Neural progenitor cell (in vitro differentiated cells): ENCODE measurements around the gene MAFF. TPM values are rescaled to one million over a fixed set of nuclear protein-coding genes. Genes with fewer than 3 reads are reported as not detected.

ENCODE experiments used
- DNase-seq: peaks from one replicate; pipeline ENCODE4 v3.0.0-alpha.2; 2016; ENCODE audit warnings: low spot score
- H2AFZ ChIP-seq: fragments of 200-600 bp; sonication (generic); replicated peaks from 2 replicates; pipeline ENCODE4 v1.6.1; 2016; ENCODE audit warnings: antibody characterized with exemption
- H3F3A ChIP-seq: fragments of 200-600 bp; sonication (generic); 2 replicates; pipeline ENCODE4 v1.6.1; 2016; ENCODE audit warnings: antibody characterized with exemption, low read depth
- H3K27ac ChIP-seq: fragments of 200-600 bp; sonication (generic); 2 replicates; pipeline ENCODE4 v1.5.1; 2016; ENCODE audit warnings: mild to moderate bottlenecking
- H3K27me3 ChIP-seq: fragments of 200-600 bp; sonication (generic); 2 replicates; pipeline ENCODE4 v1.6.1; 2016; ENCODE audit warnings: mild to moderate bottlenecking, moderate library complexity
- H3K36me3 ChIP-seq: fragments of 200-600 bp; sonication (generic); 2 replicates; pipeline ENCODE4 v1.5.1; 2016
- H3K4me1 ChIP-seq: fragments of 200-600 bp; sonication (generic); 2 replicates; pipeline ENCODE4 v1.6.1; 2016; ENCODE audit warnings: mixed run types
- H3K4me2 ChIP-seq: fragments of 200-600 bp; sonication (generic); 2 replicates; pipeline ENCODE4 v1.6.1; 2016
- H3K4me3 ChIP-seq: fragments of 200-600 bp; sonication (generic); 2 replicates; pipeline ENCODE4 v1.5.1; 2016
- H3K79me2 ChIP-seq: fragments of 200-600 bp; sonication (generic); 2 replicates; pipeline ENCODE4 v1.6.1; 2016; ENCODE audit warnings: low read depth
- H3K9ac ChIP-seq: fragments of 200-600 bp; sonication (generic); 2 replicates; pipeline ENCODE4 v1.6.1; 2016
- H3K9me3 ChIP-seq: fragments of 200-600 bp; sonication (generic); 2 replicates; pipeline ENCODE4 v1.5.1; 2016; ENCODE audit warnings: low read depth
- H4K20me1 ChIP-seq: fragments of 200-600 bp; sonication (generic); 2 replicates; pipeline ENCODE4 v1.6.1; 2016; ENCODE audit warnings: low read depth
- H3K27ac Mint-ChIP-seq: 3 replicates; pipeline ENCODE4 v1.8.0; 2021; ENCODE audit warnings: mixed read lengths
- H3K27me3 Mint-ChIP-seq: 2 replicates; pipeline ENCODE4 v1.8.0; 2022; ENCODE audit warnings: low read depth, mild to moderate bottlenecking, inconsistent platforms, moderate library complexity, mixed read lengths; ENCODE audit not compliant: insufficient read depth
- H3K36me3 Mint-ChIP-seq: 3 replicates; pipeline ENCODE4 v1.8.0; 2021; ENCODE audit warnings: mixed read lengths
- H3K4me1 Mint-ChIP-seq: 3 replicates; pipeline ENCODE4 v1.8.0; 2021; ENCODE audit warnings: mixed read lengths
- H3K4me3 Mint-ChIP-seq: 3 replicates; pipeline ENCODE4 v1.8.0; 2021; ENCODE audit warnings: mild to moderate bottlenecking, moderate library complexity, mixed read lengths
- H3K9me3 Mint-ChIP-seq: 3 replicates; pipeline ENCODE4 v1.8.0; 2020; ENCODE audit warnings: mixed read lengths
- EZH2 ChIP-seq: fragments of 200-600 bp; sonication (generic); IDR thresholded peaks from 2 replicates; pipeline ENCODE4 v1.6.1; 2017; ENCODE audit warnings: antibody characterized with exemption, mild to moderate bottlenecking, moderate library complexity
- EZH2phosphoT487 ChIP-seq: fragments of 200-600 bp; sonication (generic); IDR thresholded peaks from 2 replicates; pipeline ENCODE4 v1.6.1; 2017; ENCODE audit warnings: antibody characterized with exemption
- total RNA-seq: library from RNA; depleted of rRNA; stranded (reverse); fragments of >200 nt; gene quantifications from 2 replicates; pipeline ENCODE4 v1.2.3, GENCODE V29; 2015; ENCODE audit warnings: low replicate concordance
- TF ChIP-seq, protein P1 (sequence below): fragments of 200-600 bp; sonication (generic); IDR thresholded peaks from 2 replicates; pipeline ENCODE4 v1.5.1; 2017; ENCODE audit warnings: antibody characterized with exemption, mild to moderate bottlenecking

MAFF gene
- total RNA-seq, 1 donor from 2014 or later: 0.90 TPM

DNA sequence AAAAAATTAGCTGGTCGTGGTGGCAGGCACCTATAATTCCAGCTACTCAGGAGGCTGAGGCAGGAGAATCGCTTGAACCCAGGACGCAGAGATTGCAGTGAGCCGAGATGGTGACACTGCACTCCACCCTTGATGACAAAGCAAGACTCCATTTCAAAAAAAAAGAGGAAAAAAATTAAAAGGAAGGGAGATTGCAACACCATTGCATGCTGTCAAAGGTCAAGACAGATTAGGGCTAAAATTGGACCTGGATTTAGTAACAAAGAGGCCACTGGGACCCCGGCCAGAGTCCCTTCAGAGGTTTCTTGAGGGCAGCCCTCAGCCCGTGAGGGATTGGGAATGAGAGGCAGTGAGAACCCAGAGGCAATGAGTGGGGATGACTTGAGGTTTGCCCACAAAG lies 8.2 kb upstream of the MAFF start:
- Mint-ChIP-seq H3K27ac (no peak overlapping the region), H3K4me1 (peaks cover 6% of the 10 kb centered on the region), H3K27me3 (peaks cover 2% of the 10 kb centered on the region), H3K36me3 (no peaks in the 10 kb centered on the region), H3K9me3 (no peaks in the 10 kb centered on the region), H3K4me3 (no peak overlapping the region)
- Histone ChIP-seq H3K27ac (no peak overlapping the region), H4K20me1 (no peaks in the 10 kb centered on the region), H3K4me2 (no peak overlapping the region), H3K9ac (no peak overlapping the region), H3K4me3 (no peak overlapping the region), H2AFZ (no peak overlapping the region), H3K9me3 (no peaks in the 10 kb centered on the region), H3K4me1 (no peaks in the 10 kb centered on the region), H3K79me2 (no peaks in the 10 kb centered on the region), H3K27me3 (no peaks in the 10 kb centered on the region), H3F3A (no peaks in the 10 kb centered on the region), H3K36me3 (no peaks in the 10 kb centered on the region)
- no peak for DNase-seq
- TF ChIP-seq EZH2phosphoT487 (no peak), EZH2 (no peak)
- TF ChIP-seq, protein P1, sequence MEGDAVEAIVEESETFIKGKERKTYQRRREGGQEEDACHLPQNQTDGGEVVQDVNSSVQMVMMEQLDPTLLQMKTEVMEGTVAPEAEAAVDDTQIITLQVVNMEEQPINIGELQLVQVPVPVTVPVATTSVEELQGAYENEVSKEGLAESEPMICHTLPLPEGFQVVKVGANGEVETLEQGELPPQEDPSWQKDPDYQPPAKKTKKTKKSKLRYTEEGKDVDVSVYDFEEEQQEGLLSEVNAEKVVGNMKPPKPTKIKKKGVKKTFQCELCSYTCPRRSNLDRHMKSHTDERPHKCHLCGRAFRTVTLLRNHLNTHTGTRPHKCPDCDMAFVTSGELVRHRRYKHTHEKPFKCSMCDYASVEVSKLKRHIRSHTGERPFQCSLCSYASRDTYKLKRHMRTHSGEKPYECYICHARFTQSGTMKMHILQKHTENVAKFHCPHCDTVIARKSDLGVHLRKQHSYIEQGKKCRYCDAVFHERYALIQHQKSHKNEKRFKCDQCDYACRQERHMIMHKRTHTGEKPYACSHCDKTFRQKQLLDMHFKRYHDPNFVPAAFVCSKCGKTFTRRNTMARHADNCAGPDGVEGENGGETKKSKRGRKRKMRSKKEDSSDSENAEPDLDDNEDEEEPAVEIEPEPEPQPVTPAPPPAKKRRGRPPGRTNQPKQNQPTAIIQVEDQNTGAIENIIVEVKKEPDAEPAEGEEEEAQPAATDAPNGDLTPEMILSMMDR: no peak

DNA sequence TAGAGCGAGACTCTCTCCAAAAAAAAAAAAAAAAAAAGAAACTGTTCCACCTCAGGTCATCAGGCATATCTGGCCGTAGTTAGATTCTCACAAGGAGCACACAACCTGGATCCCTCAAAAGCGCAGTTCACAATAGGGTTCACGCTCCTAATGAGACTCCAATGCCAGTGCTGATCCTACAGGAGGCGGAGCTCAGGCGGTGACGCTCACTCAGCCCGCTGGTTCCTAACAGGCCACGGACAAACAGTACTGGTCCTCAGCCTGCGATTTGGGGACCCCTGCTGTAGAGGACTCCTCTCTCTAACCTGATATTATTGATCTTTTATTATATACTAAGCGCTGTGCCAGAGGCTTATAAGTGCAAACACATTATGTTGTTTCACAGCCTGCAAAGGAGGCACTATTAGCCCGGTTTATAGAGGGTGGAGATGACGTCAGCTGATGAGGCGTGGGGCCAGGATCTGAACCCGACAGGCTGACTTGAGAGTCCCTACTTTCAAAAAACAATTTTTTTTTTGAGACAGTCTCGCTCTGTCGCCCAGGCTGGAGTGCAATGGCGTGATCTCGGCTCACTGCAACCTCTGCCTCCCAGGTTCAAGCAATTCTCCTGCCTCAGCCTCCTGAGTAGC lies 4.9 kb upstream of the MAFF start:
- H3K4me2 ChIP-seq: no peak overlapping the region
- Mint-ChIP-seq H3K27ac (no peak overlapping the region), H3K4me1 (peaks cover 9% of the 10 kb centered on the region), H3K9me3 (no peaks in the 10 kb centered on the region), H3K27me3 (peaks cover 2% of the 10 kb centered on the region), H3K36me3 (no peaks in the 10 kb centered on the region), H3K4me3 (no peak overlapping the region)
- no peaks in the 10 kb centered on the region for H4K20me1 ChIP-seq
- H3K27ac ChIP-seq: no peak overlapping the region
- no peak overlapping the region for H3K9ac ChIP-seq
- no peak for TF ChIP-seq EZH2
- TF ChIP-seq EZH2phosphoT487: no peak
- TF ChIP-seq, protein P1: no peak
- H2AFZ ChIP-seq: no peak overlapping the region
- H3K79me2 ChIP-seq: no peaks in the 10 kb centered on the region
- no peaks in the 10 kb centered on the region for H3K4me1 ChIP-seq
- no peak overlapping the region for H3K4me3 ChIP-seq
- H3K9me3 ChIP-seq: no peaks in the 10 kb centered on the region
- peaks cover 17% of the 10 kb centered on the region for H3K27me3 ChIP-seq
- H3K36me3 ChIP-seq: no peaks in the 10 kb centered on the region
- DNase-seq: no peak
- peaks cover 8% of the 10 kb centered on the region for H3F3A ChIP-seq

DNA sequence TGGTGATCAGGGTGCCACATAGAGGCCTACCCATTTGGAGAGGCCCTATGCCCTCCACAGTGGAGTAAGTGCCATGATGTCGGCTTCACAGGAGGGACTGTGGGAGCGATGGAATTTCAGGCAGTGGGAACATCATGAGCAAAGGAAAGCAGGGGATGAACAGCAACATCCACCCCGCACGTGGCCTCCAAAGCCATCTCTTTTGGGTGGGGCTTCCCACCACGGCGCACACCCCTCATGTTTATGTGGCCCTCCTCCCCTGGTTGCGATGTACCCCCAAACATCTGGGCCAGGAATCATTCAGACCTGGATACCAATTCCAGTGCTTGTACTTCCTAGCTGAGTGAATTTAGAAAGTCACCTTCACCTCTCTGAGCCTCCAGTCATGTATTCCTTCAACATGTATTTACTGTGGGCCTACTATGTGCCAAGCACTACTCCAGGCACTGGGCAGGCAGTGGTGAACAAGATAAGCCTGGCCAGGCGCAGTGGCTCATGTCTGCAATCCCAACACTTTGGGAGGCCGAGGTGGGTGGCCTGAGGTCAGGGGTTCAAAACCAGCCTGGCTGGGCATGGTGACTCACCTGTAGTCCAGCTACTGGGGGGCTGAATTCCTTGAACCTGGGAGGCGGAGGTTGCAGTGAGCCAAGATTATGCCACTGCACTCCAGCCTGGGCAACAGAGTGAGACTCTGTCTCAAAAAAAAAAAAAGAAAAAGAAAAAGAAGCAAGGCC lies 1.8 kb upstream of the MAFF start:
- H3K4me1 Mint-ChIP-seq: peaks cover 23% of the 10 kb centered on the region
- no peak overlapping the region for H2AFZ ChIP-seq
- H3K36me3 Mint-ChIP-seq: no peaks in the 10 kb centered on the region
- H3K4me3 ChIP-seq: no peak overlapping the region
- H3K79me2 ChIP-seq: no peaks in the 10 kb centered on the region
- no peak overlapping the region for H3K27ac Mint-ChIP-seq
- peaks cover 2% of the 10 kb centered on the region for H3K27me3 Mint-ChIP-seq
- H3K27me3 ChIP-seq: peaks cover 48% of the 10 kb centered on the region
- DNase-seq: no peak
- H3K27ac ChIP-seq: no peak overlapping the region
- no peak overlapping the region for H3K9ac ChIP-seq
- H3K4me2 ChIP-seq: no peak overlapping the region
- H4K20me1 ChIP-seq: peaks cover 13% of the 10 kb centered on the region
- no peaks in the 10 kb centered on the region for H3K36me3 ChIP-seq
- TF ChIP-seq, protein P1: no peak
- TF ChIP-seq EZH2phosphoT487 (no peak), EZH2 (no peak)
- H3K4me3 Mint-ChIP-seq: no peak overlapping the region
- peaks cover 9% of the 10 kb centered on the region for H3K4me1 ChIP-seq
- peaks cover 28% of the 10 kb centered on the region for H3F3A ChIP-seq
- no peaks in the 10 kb centered on the region for H3K9me3 Mint-ChIP-seq
- no peaks in the 10 kb centered on the region for H3K9me3 ChIP-seq
